Heart left ventricle (tissue), 13 donors: ENCODE data around the gene ZDHHC11B.
"Not testable (repeated sequence)": the region's sequence is repeated elsewhere in the genome, so short reads cannot be mapped to it uniquely, and the experiment has no call there.

Experiments
- POLR2A ChIP-seq, 2 donors: fragments of 450-650 bp; IDR thresholded peaks; one replicate each; pipeline ENCODE4 v1.6.1; 2017; ENCODE audit warnings: antibody characterized with exemption in 2 of 2, mild to moderate bottlenecking in 2 of 2, moderate library complexity in 2 of 2
- TF ChIP-seq, protein P1 (sequence below), 12 donors: fragments of 200-600 bp; sonication (generic) in 4 of 12; IDR thresholded peaks; one replicate each; pipeline versions ENCODE4 v1.5.0 to v1.8.0; 2018 to 2022; ENCODE audit warnings: antibody characterized with exemption in 12 of 12, mild to moderate bottlenecking in 5 of 12
- donor health status: ischemic (EF 13 %, LVEDD 7.1; RV severe dilation, severe dysfunction).
- donor health status: DM: no; HTN: yes; CAD: no.
- donor health status: DM: no; HTN: no; CAD: no.
- donor health status: ischemic (EF 25% LVEDD 6.9; RV normal size, moderate dysfunction).
- donor health status: ischemic (EF 25% LVEDD 5.7; RV mildly dilated, moderate dysfunction).
- donor health status: ischemic (EF 35%, LVEDD 5.7; RV mildly dilated, moderate dysfunction).
- donor health status: nonischemic (EF 11% LVEDD 7.7; RV severe dilation, severe dysfunction).
- donor health status: DM: yes; HTN: yes; CAD: no.
- donor health status: PGD.
- donor health status: ischemic (EF 29% LVEDD 5.4; RV normal size, mild dysfunction).
- donor health status: nonischemic (EF 23%, LVEDD 6.1; RV moderate dilation, normal function).

DNA sequence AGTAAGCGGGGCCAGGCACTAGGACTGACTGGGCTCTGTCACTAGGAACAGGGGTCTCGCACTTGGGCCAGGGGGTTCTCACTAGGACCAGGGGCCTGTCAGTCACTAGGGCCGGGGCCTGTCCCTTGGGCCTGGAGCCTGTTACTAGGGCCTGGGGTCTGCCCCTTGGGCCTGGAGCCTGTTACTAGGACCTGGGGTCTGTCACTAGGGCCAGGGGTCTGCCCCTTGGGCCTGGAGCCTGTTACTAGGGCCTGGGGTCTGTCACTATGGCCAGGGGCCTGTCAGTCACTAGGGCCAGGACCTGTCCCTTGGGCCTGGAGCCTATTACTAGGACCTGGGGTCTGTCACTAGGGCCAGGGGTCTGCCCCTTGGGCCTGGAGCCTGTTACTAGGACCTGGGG, 102.3 kb downstream of the ZDHHC11B start:
- TF ChIP-seq, protein P1, sequence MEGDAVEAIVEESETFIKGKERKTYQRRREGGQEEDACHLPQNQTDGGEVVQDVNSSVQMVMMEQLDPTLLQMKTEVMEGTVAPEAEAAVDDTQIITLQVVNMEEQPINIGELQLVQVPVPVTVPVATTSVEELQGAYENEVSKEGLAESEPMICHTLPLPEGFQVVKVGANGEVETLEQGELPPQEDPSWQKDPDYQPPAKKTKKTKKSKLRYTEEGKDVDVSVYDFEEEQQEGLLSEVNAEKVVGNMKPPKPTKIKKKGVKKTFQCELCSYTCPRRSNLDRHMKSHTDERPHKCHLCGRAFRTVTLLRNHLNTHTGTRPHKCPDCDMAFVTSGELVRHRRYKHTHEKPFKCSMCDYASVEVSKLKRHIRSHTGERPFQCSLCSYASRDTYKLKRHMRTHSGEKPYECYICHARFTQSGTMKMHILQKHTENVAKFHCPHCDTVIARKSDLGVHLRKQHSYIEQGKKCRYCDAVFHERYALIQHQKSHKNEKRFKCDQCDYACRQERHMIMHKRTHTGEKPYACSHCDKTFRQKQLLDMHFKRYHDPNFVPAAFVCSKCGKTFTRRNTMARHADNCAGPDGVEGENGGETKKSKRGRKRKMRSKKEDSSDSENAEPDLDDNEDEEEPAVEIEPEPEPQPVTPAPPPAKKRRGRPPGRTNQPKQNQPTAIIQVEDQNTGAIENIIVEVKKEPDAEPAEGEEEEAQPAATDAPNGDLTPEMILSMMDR (IDR thresholded peaks at IDR 0.05), result not testable (repeated sequence)
- TF ChIP-seq POLR2A (IDR thresholded peaks at IDR 0.05), result not testable (repeated sequence)
